ENCODE results near the gene CDK4. TPM values are rescaled to one million over a fixed set of nuclear protein-coding genes. Genes with fewer than 3 reads are reported as not detected.

CDK4 gene
- total and polyA plus RNA-seq, 8 donors = 80.1 to 269 (median 231) TPM

GRCh38 chr12:57741844-57742738 lies 10.0 kb downstream of the CDK4 start:
- TF ChIP-seq, protein P1, sequence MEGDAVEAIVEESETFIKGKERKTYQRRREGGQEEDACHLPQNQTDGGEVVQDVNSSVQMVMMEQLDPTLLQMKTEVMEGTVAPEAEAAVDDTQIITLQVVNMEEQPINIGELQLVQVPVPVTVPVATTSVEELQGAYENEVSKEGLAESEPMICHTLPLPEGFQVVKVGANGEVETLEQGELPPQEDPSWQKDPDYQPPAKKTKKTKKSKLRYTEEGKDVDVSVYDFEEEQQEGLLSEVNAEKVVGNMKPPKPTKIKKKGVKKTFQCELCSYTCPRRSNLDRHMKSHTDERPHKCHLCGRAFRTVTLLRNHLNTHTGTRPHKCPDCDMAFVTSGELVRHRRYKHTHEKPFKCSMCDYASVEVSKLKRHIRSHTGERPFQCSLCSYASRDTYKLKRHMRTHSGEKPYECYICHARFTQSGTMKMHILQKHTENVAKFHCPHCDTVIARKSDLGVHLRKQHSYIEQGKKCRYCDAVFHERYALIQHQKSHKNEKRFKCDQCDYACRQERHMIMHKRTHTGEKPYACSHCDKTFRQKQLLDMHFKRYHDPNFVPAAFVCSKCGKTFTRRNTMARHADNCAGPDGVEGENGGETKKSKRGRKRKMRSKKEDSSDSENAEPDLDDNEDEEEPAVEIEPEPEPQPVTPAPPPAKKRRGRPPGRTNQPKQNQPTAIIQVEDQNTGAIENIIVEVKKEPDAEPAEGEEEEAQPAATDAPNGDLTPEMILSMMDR (IDR thresholded peaks at IDR 0.05) = no peak
- peaks cover 0 to 18% of the 10 kb centered on the region in 2 donors for H3K36me3 ChIP-seq
- peak overlapping the region in 1 of 2 donors; percentile 81 for H3K27ac ChIP-seq
- peak in 1 of 4 donors; percentile 64 for DNase-seq
- H3K4me1 ChIP-seq = peaks cover 12 to 59% of the 10 kb centered on the region in 2 donors
- no peak for ATAC-seq
- peak overlapping the region in 1 of 2 donors; percentile 50 for H3K4me3 ChIP-seq
- peaks cover 27 to 46% of the 10 kb centered on the region in 2 donors for H3K27me3 ChIP-seq
- intact Hi-C loops (cut with DNase I) = no loop called here
- H3K9me3 ChIP-seq = no peaks in the 10 kb centered on the region

DNA sequence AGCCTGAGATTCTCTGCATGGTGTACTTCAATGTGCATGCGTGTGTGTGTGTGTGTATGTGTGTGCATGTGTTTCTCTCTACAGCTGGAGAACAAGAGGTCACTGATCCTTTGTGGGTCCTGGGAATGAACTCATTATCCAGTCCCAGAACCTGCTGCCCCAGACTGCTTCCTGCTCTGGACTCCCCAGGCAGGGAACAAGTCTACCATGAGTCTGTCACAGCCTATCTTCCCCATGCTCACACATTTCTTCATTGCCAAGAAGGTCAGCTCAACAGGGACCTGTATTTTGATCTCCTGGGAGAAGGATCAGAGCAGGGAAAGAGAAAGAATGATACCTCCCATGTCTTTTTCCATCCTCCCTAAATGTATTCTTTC lies 10.7 kb downstream of the CDK4 start:
- TF ChIP-seq, protein P1 (IDR thresholded peaks at IDR 0.05) = no peak
- H3K27ac ChIP-seq = peak overlapping the region in 1 of 2 donors; percentile 81
- H3K4me3 ChIP-seq = peak overlapping the region in 1 of 2 donors; percentile 50
- H3K9me3 ChIP-seq = no peaks in the 10 kb centered on the region
- ATAC-seq (no peak), DNase-seq (no peak)
- H3K36me3 ChIP-seq = peaks cover 0 to 13% of the 10 kb centered on the region in 2 donors
- H3K27me3 ChIP-seq = peaks cover 34 to 53% of the 10 kb centered on the region in 2 donors
- intact Hi-C loops (cut with DNase I) = no loop called here
- peaks cover 13 to 65% of the 10 kb centered on the region in 2 donors for H3K4me1 ChIP-seq

- no peak for ATAC-seq
- intact Hi-C loops (cut with DNase I) = no loop called here
- Histone ChIP-seq H3K27ac (peak overlapping the region in 1 of 2 donors; percentile 81), H3K4me1 (peaks cover 13 to 65% of the 10 kb centered on the region in 2 donors), H3K36me3 (peaks cover 0 to 8% of the 10 kb centered on the region in 2 donors), H3K9me3 (no peaks in the 10 kb centered on the region), H3K27me3 (peaks cover 39 to 58% of the 10 kb centered on the region in 2 donors), H3K4me3 (peak overlapping the region in 1 of 2 donors; percentile 50)
- DNase-seq = no peak
- TF ChIP-seq, protein P1 (IDR thresholded peaks at IDR 0.05) = no peak
Measured at GRCh38 chr12:57740656-57741412, 11.3 kb downstream of the CDK4 start.

DNA sequence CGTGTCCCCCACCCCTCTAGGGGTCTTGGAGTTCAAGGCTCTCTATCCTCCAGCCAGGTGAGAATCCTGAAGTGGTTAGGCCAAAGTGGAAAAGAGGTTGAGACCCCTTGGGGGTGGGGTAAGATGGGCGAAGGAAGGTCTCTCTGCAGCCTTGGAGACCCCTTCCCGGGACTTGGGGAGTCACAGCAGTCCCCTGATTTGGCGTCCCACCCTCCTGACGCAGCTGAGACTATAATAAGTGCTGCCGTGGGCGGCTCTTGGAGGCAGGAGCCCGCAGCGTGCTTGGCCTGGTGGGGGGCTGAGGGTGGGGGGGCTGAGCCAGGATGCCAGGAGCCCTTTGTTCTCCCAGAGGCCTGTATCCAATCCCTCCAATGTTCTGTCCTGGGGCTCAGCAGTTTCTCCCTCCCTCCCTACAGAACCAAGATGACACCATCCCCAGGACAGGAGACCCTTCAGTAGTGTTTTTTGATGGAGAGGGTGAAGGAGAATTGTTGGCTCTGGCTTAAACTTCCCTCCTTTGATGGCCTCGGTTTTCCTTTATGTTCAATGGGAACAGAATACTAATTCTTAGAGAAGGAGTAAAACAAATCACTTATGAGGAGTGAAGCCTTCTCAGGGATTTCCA lies 12.1 kb downstream of the CDK4 start:
- Histone ChIP-seq H3K4me3 (no peak overlapping the region), H3K4me1 (peaks cover 13 to 63% of the 10 kb centered on the region in 2 donors), H3K27me3 (peaks cover 46 to 67% of the 10 kb centered on the region in 2 donors), H3K27ac (no peak overlapping the region), H3K36me3 (peaks cover 0 to 14% of the 10 kb centered on the region in 2 donors), H3K9me3 (no peaks in the 10 kb centered on the region)
- no peak for ATAC-seq
- intact Hi-C loops (cut with DNase I) = no loop called here
- no peak for DNase-seq
- TF ChIP-seq, protein P1 (IDR thresholded peaks at IDR 0.05) = no peak
